Endothelial cell of coronary artery (primary cell): Measurements from ENCODE around the gene GNG14. TPM values are rescaled to one million over a fixed set of nuclear protein-coding genes. Genes with fewer than 3 reads are reported as not detected.

ENCODE experiments used
- total RNA-seq: library from RNA; depleted of rRNA; stranded (reverse); fragments of >200 nt; gene quantifications from 2 replicates; pipeline ENCODE4 v1.2.3, GENCODE V29; 2014

GNG14 gene
- not detected in 2 replicates for total RNA-seq

GRCh38 chr19:12687496-12688196 lies at the start of gene GNG14:
Gene GNG14 (plus strand): TSS chr19:12687998. CDS start chr19:12688049, 51 bp downstream.

GRCh38 chr19:12666265-12667048 lies 21.3 kb upstream of the GNG14 start, which contains the start of the genes MAN2B1 and WDR83:
Gene MAN2B1 (minus strand): TSS chr19:12666742. CDS start chr19:12666701, 41 bp downstream.
Gene WDR83 (plus strand): TSS chr19:12666807. CDS start chr19:12669791, 2,984 bp downstream.

GRCh38 chr19:12681074-12681987 lies 6.5 kb upstream of the GNG14 start, which contains the start of gene DHPS:
Gene DHPS (minus strand): TSS chr19:12681880. CDS start chr19:12681766, 114 bp downstream.

GRCh38 chr19:12696366-12697335 lies 8.9 kb downstream of the GNG14 start, which contains the start of gene FBXW9:
Gene FBXW9 (minus strand): TSS chr19:12696631. CDS start chr19:12696581, 50 bp downstream.

GRCh38 chr19:12723641-12724426 lies 36.0 kb downstream of the GNG14 start, which contains the start of gene TNPO2:
Gene TNPO2 (minus strand): TSS chr19:12723932. CDS start chr19:12720977, 2,955 bp downstream.

GRCh38 chr19:12736995-12737834 lies 49.4 kb downstream of the GNG14 start, which contains the start of gene GET3:
Gene GET3 (plus strand): TSS chr19:12737497. CDS start chr19:12737506, 9 bp downstream.

Other genes starting within 250 kb of the GNG14 start
- gene ZNF443, start 247.0 kb upstream of the GNG14 start, total RNA-seq, result 3.7 and 4.5 TPM in 2 replicates
- 2.6 and 3.6 TPM in 2 replicates for gene ZNF709, start 203.2 kb upstream of the GNG14 start, total RNA-seq
- 7.4 and 8.1 TPM in 2 replicates for gene ZNF564, start 136.5 kb upstream of the GNG14 start, total RNA-seq
- 5.5 and 7.1 TPM in 2 replicates for gene ZNF490, start 77.2 kb upstream of the GNG14 start, total RNA-seq
- gene ZNF791, start 77.1 kb upstream of the GNG14 start, total RNA-seq, result 13.1 and 13.3 TPM in 2 replicates
- gene MAN2B1, start 21.3 kb upstream of the GNG14 start, total RNA-seq, result 26.6 and 33.1 TPM in 2 replicates
- 9.5 and 11.8 TPM in 2 replicates for gene WDR83, start 21.2 kb upstream of the GNG14 start, total RNA-seq
- 47.1 and 64.1 TPM in 2 replicates for gene DHPS, start 6.1 kb upstream of the GNG14 start, total RNA-seq
- gene FBXW9, start 8.6 kb downstream of the GNG14 start, total RNA-seq, result 5.6 and 9.3 TPM in 2 replicates
- 29.8 and 31.5 TPM in 2 replicates for gene TNPO2, start 35.9 kb downstream of the GNG14 start, total RNA-seq
- 149 and 154 TPM in 2 replicates for gene TRIR, start 46.7 kb downstream of the GNG14 start, total RNA-seq
- gene GET3, start 49.5 kb downstream of the GNG14 start, total RNA-seq, result 96.2 and 110 TPM in 2 replicates
- not detected in 2 replicates for gene BEST2, start 63.8 kb downstream of the GNG14 start, total RNA-seq
- 11.7 and 17.2 TPM in 2 replicates for gene HOOK2, start 87.6 kb downstream of the GNG14 start, total RNA-seq
- gene JUNB, start 103.5 kb downstream of the GNG14 start, total RNA-seq, result 28.0 and 50.4 TPM in 2 replicates
- 224 and 246 TPM in 2 replicates for gene PRDX2, start 113.8 kb downstream of the GNG14 start, total RNA-seq
- gene THSD8, start 114.1 kb downstream of the GNG14 start, total RNA-seq, result not detected in 2 replicates
- 18.4 and 35.4 TPM in 2 replicates for gene RNASEH2A, start 118.6 kb downstream of the GNG14 start, total RNA-seq
- gene RTBDN, start 146.6 kb downstream of the GNG14 start, total RNA-seq, result not detected in 2 replicates
- gene MAST1, start 150.5 kb downstream of the GNG14 start, total RNA-seq, result 0.09 and 0.36 TPM in 2 replicates
- gene DNASE2, start 193.5 kb downstream of the GNG14 start, total RNA-seq, result 11.1 and 18.9 TPM in 2 replicates
- not detected in 2 replicates for gene KLF1, start 199.2 kb downstream of the GNG14 start, total RNA-seq
- 16.5 and 22.1 TPM in 2 replicates for gene GCDH, start 203.2 kb downstream of the GNG14 start, total RNA-seq
- gene SYCE2, start 231.3 kb downstream of the GNG14 start, total RNA-seq, result 0.09 TPM in 1 of 2 replicates, not detected in the other
- gene FARSA, start 245.7 kb downstream of the GNG14 start, total RNA-seq, result 54.9 and 57.3 TPM in 2 replicates